ENCODE results near the gene JAZF1.

Gene JAZF1

DNA sequence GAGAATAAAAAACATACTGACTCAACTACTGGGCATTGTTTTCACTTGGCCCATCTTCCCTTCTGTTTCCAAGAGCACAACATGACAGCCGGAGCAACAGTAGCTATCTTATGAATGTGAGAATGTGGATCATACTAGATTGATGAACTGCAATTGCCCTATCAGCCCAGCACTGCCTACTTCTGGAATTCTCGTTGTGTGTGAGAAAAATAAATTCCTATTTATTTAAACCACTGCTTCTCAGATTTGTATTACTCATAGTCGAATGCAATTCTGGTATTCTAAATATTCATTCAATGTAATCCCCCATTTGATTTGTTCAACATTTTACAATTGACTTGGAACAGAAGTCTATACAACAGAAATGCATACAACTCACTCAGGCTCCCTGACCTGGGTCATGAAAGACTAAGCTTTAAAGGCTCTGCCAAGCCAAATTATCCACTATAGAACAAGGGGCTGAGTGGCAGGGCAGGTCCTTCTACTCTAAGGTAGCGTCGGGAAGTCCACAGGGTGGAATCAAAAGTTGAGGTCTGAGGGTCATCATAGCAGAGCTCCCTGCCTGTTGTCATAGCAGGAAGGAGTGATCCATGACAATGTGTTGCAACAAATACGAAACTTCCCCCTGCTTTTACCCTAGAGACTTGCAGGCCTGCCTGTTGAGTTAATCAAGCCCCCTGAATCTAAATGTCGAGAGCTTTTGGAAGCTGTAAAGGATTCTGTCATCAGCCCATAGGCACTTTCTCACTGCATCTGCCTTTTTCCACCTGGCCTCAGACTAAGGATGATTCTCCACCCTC lies 12.4 kb upstream of the JAZF1 start:
- no peak for ATAC-seq

DNA sequence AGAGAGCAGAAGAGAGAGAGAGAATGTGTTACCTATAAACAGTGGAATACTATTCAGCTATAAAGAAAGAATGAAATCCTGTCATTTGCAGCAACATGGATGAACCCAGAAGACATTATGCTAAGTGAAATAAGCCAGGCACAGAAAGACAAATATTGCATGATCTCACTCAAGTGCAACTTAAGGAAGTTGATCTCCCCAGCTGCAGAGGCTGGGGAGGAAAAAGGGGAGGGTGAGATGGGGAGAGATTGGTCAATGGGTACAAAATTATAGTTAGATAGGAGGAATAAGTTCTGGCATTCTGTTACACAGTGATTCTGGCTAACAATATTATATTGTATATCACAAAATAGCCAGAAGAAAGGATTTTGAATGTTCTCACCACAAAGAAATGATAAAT lies 11.2 kb upstream of the JAZF1 start:
- no peak for ATAC-seq
- TF ChIP-seq, protein P1, sequence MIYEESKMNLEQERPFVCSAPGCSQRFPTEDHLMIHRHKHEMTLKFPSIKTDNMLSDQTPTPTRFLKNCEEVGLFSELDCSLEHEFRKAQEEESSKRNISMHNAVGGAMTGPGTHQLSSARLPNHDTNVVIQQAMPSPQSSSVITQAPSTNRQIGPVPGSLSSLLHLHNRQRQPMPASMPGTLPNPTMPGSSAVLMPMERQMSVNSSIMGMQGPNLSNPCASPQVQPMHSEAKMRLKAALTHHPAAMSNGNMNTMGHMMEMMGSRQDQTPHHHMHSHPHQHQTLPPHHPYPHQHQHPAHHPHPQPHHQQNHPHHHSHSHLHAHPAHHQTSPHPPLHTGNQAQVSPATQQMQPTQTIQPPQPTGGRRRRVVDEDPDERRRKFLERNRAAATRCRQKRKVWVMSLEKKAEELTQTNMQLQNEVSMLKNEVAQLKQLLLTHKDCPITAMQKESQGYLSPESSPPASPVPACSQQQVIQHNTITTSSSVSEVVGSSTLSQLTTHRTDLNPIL (CRISPR knock-in tag; IDR thresholded peaks at IDR 0.05; ENCODE audit: low read depth): no peak
- TF ChIP-seq GLIS3 (CRISPR knock-in tag; IDR thresholded peaks at IDR 0.05): no peak
- TF ChIP-seq CSDC2 (CRISPR knock-in tag; IDR thresholded peaks at IDR 0.05): no peak

More for the DNA sequence above, 12.4 kb upstream of the JAZF1 start:
- TF ChIP-seq, protein P2, sequence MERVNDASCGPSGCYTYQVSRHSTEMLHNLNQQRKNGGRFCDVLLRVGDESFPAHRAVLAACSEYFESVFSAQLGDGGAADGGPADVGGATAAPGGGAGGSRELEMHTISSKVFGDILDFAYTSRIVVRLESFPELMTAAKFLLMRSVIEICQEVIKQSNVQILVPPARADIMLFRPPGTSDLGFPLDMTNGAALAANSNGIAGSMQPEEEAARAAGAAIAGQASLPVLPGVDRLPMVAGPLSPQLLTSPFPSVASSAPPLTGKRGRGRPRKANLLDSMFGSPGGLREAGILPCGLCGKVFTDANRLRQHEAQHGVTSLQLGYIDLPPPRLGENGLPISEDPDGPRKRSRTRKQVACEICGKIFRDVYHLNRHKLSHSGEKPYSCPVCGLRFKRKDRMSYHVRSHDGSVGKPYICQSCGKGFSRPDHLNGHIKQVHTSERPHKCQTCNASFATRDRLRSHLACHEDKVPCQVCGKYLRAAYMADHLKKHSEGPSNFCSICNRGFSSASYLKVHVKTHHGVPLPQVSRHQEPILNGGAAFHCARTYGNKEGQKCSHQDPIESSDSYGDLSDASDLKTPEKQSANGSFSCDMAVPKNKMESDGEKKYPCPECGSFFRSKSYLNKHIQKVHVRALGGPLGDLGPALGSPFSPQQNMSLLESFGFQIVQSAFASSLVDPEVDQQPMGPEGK (CRISPR knock-in tag; IDR thresholded peaks at IDR 0.05; ENCODE audit: borderline replicate concordance): no peak
- no peak for TF ChIP-seq ZFP3 (CRISPR knock-in tag; IDR thresholded peaks at IDR 0.05)
- no peak for TF ChIP-seq ESRRG (CRISPR knock-in tag; IDR thresholded peaks at IDR 0.05)
- no peak for TF ChIP-seq RARB (CRISPR knock-in tag; IDR thresholded peaks at IDR 0.05)
- no peak for TF ChIP-seq ZNF70 (CRISPR knock-in tag; IDR thresholded peaks at IDR 0.05)
- TF ChIP-seq TCF4 (CRISPR knock-in tag; IDR thresholded peaks at IDR 0.05; ENCODE audit: borderline replicate concordance): no peak
- TF ChIP-seq, protein P1 (CRISPR knock-in tag; IDR thresholded peaks at IDR 0.05; ENCODE audit: low read depth): no peak

DNA sequence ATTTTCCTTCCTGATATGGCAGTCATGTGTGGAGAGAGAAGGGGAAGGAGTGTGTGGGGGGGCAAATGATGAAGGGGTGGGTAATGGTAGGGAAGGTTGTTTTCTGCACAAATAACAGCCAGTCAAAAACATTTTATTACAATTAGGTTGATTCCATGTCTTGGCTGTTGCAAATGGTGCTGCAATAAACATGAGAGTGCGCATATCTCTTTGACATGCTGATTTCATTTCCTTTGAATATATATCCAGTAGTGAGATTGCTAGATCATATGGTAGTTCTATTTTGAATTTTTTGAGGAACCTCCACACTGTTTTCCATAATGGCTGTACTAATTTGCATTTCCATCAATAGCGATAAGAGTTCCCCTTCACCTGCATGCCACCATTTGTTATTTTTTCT lies 10.6 kb upstream of the JAZF1 start:
- no peak for ATAC-seq
- TF ChIP-seq GLIS3 (CRISPR knock-in tag; IDR thresholded peaks at IDR 0.05): no peak
- TF ChIP-seq ZFP3 (CRISPR knock-in tag; IDR thresholded peaks at IDR 0.05): no peak
- TF ChIP-seq CSDC2 (CRISPR knock-in tag; IDR thresholded peaks at IDR 0.05): no peak
- TF ChIP-seq TOX (CRISPR knock-in tag; IDR thresholded peaks at IDR 0.05; ENCODE audit: borderline replicate concordance): no peak
- TF ChIP-seq, protein P3, sequence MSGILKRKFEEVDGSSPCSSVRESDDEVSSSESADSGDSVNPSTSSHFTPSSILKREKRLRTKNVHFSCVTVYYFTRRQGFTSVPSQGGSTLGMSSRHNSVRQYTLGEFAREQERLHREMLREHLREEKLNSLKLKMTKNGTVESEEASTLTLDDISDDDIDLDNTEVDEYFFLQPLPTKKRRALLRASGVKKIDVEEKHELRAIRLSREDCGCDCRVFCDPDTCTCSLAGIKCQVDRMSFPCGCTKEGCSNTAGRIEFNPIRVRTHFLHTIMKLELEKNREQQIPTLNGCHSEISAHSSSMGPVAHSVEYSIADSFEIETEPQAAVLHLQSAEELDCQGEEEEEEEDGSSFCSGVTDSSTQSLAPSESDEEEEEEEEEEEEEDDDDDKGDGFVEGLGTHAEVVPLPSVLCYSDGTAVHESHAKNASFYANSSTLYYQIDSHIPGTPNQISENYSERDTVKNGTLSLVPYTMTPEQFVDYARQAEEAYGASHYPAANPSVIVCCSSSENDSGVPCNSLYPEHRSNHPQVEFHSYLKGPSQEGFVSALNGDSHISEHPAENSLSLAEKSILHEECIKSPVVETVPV (CRISPR knock-in tag; IDR thresholded peaks at IDR 0.05): no peak
- TF ChIP-seq ZNF70 (CRISPR knock-in tag; IDR thresholded peaks at IDR 0.05): no peak
- TF ChIP-seq ZNF8 (CRISPR knock-in tag; IDR thresholded peaks at IDR 0.05): no peak
- no peak for TF ChIP-seq ESRRG (CRISPR knock-in tag; IDR thresholded peaks at IDR 0.05)
- no peak for TF ChIP-seq SNAI2 (CRISPR knock-in tag; IDR thresholded peaks at IDR 0.05)
- no peak for TF ChIP-seq BACH2 (CRISPR knock-in tag; IDR thresholded peaks at IDR 0.05; ENCODE audit: borderline replicate concordance)
- TF ChIP-seq, protein P4, sequence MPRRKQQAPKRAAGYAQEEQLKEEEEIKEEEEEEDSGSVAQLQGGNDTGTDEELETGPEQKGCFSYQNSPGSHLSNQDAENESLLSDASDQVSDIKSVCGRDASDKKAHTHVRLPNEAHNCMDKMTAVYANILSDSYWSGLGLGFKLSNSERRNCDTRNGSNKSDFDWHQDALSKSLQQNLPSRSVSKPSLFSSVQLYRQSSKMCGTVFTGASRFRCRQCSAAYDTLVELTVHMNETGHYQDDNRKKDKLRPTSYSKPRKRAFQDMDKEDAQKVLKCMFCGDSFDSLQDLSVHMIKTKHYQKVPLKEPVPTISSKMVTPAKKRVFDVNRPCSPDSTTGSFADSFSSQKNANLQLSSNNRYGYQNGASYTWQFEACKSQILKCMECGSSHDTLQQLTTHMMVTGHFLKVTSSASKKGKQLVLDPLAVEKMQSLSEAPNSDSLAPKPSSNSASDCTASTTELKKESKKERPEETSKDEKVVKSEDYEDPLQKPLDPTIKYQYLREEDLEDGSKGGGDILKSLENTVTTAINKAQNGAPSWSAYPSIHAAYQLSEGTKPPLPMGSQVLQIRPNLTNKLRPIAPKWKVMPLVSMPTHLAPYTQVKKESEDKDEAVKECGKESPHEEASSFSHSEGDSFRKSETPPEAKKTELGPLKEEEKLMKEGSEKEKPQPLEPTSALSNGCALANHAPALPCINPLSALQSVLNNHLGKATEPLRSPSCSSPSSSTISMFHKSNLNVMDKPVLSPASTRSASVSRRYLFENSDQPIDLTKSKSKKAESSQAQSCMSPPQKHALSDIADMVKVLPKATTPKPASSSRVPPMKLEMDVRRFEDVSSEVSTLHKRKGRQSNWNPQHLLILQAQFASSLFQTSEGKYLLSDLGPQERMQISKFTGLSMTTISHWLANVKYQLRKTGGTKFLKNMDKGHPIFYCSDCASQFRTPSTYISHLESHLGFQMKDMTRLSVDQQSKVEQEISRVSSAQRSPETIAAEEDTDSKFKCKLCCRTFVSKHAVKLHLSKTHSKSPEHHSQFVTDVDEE (CRISPR knock-in tag; IDR thresholded peaks at IDR 0.05): no peak
- no peak for TF ChIP-seq RARB (CRISPR knock-in tag; IDR thresholded peaks at IDR 0.05)
- TF ChIP-seq OSR1 (CRISPR knock-in tag; IDR thresholded peaks at IDR 0.05): no peak
- TF ChIP-seq ZFP30 (CRISPR knock-in tag; IDR thresholded peaks at IDR 0.05): no peak
- no peak for TF ChIP-seq ARNTL (CRISPR knock-in tag; IDR thresholded peaks at IDR 0.05; ENCODE audit: borderline replicate concordance, low read depth)
- no peak for TF ChIP-seq TCF4 (CRISPR knock-in tag; IDR thresholded peaks at IDR 0.05; ENCODE audit: borderline replicate concordance)
- TF ChIP-seq, protein P2 (CRISPR knock-in tag; IDR thresholded peaks at IDR 0.05; ENCODE audit: borderline replicate concordance): no peak
- TF ChIP-seq ISL1 (CRISPR knock-in tag; IDR thresholded peaks at IDR 0.05): no peak
- TF ChIP-seq, protein P5, sequence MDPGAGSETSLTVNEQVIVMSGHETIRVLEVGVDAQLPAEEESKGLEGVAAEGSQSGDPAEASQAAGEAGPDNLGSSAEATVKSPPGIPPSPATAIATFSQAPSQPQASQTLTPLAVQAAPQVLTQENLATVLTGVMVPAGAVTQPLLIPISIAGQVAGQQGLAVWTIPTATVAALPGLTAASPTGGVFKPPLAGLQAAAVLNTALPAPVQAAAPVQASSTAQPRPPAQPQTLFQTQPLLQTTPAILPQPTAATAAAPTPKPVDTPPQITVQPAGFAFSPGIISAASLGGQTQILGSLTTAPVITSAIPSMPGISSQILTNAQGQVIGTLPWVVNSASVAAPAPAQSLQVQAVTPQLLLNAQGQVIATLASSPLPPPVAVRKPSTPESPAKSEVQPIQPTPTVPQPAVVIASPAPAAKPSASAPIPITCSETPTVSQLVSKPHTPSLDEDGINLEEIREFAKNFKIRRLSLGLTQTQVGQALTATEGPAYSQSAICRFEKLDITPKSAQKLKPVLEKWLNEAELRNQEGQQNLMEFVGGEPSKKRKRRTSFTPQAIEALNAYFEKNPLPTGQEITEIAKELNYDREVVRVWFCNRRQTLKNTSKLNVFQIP (CRISPR knock-in tag; IDR thresholded peaks at IDR 0.05; ENCODE audit: borderline replicate concordance, low read depth): no peak
- no peak for TF ChIP-seq PPARA (CRISPR knock-in tag; IDR thresholded peaks at IDR 0.05; ENCODE audit: borderline replicate concordance)
